GM23338 (cell line): ENCODE data around the gene TMEM131L. TPM values are rescaled to one million over a fixed set of nuclear protein-coding genes. Genes with fewer than 3 reads are reported as not detected.
"Not testable (repeated sequence)": the region's sequence is repeated elsewhere in the genome, so short reads cannot be mapped to it uniquely, and the experiment has no call there.

Experiments used
- ATAC-seq: fragments of 200-7000 bp; cut with Tn5 transposase; 3 replicates; pipeline ENCODE4 v1.9.1; 2020
- DNase-seq: peaks from one replicate; pipeline ENCODE4 v3.0.0-alpha.2; 2015; ENCODE audit warnings: low spot score
- H2AFZ ChIP-seq: fragments of 200-600 bp; sonication (generic); 2 replicates; pipeline ENCODE4 v1.8.0; 2016; ENCODE audit warnings: antibody characterized with exemption, mild to moderate bottlenecking, moderate library complexity
- H3F3A ChIP-seq: fragments of 200-600 bp; sonication (generic); replicated peaks from 2 replicates; pipeline ENCODE4 v1.8.0; 2017; ENCODE audit warnings: antibody characterized with exemption, mixed run types, low read depth
- H3K27ac ChIP-seq: fragments of 200-600 bp; sonication (generic); 2 replicates; pipeline ENCODE4 v1.6.1; 2016; ENCODE audit warnings: low read depth
- H3K27me3 ChIP-seq: fragments of 200-600 bp; sonication (generic); 2 replicates; pipeline ENCODE4 v1.8.0; 2016; ENCODE audit warnings: mild to moderate bottlenecking, mixed run types, moderate library complexity; ENCODE audit not compliant: insufficient read depth
- H3K36me3 ChIP-seq: fragments of 200-600 bp; sonication (generic); 2 replicates; pipeline ENCODE4 v1.8.0; 2016; ENCODE audit warnings: mild to moderate bottlenecking; ENCODE audit not compliant: insufficient read depth
- H3K4me1 ChIP-seq: fragments of 200-600 bp; sonication (generic); 2 replicates; pipeline ENCODE4 v1.8.0; 2016; ENCODE audit warnings: mild to moderate bottlenecking, moderate library complexity; ENCODE audit not compliant: insufficient read depth
- H3K4me2 ChIP-seq: fragments of 200-600 bp; sonication (generic); 2 replicates; pipeline ENCODE4 v1.7.1; 2017; ENCODE audit warnings: mixed run types
- H3K4me3 ChIP-seq: fragments of 200-600 bp; sonication (generic); 2 replicates; pipeline ENCODE4 v1.6.1; 2016; ENCODE audit warnings: mixed run types
- H3K79me2 ChIP-seq: fragments of 200-600 bp; sonication (generic); replicated peaks from 2 replicates; pipeline ENCODE4 v1.8.0; 2017; ENCODE audit warnings: mild to moderate bottlenecking; ENCODE audit not compliant: insufficient read depth
- H3K9me2 ChIP-seq: fragments of 200-600 bp; sonication (generic); 2 replicates; pipeline ENCODE4 v1.8.0; 2017; ENCODE audit not compliant: insufficient read depth
- H4K20me1 ChIP-seq: fragments of 200-600 bp; sonication (generic); replicated peaks from 2 replicates; pipeline ENCODE4 v1.8.0; 2017; ENCODE audit warnings: mild to moderate bottlenecking; ENCODE audit not compliant: insufficient read depth
- H3K27ac Mint-ChIP-seq: 2 replicates; pipeline ENCODE4 v1.8.0; 2020; ENCODE audit warnings: inconsistent platforms, mild to moderate bottlenecking, moderate library complexity, mixed read lengths
- H3K27me3 Mint-ChIP-seq: 3 replicates; pipeline ENCODE4 v1.8.0; 2022; ENCODE audit warnings: low read depth, mild to moderate bottlenecking, moderate library complexity, mixed read lengths, inconsistent platforms; ENCODE audit not compliant: insufficient read depth, poor library complexity
- H3K36me3 Mint-ChIP-seq: 3 replicates; pipeline ENCODE4 v1.8.0; 2021; ENCODE audit warnings: low read depth, mild to moderate bottlenecking, inconsistent platforms, moderate library complexity, mixed read lengths
- H3K4me1 Mint-ChIP-seq: 3 replicates; pipeline ENCODE4 v1.8.0; 2020; ENCODE audit warnings: mild to moderate bottlenecking, inconsistent platforms, mixed read lengths
- H3K4me3 Mint-ChIP-seq: 3 replicates; pipeline ENCODE4 v1.8.0; 2021; ENCODE audit warnings: moderate library complexity, mild to moderate bottlenecking, inconsistent platforms, mixed read lengths
- H3K9me3 Mint-ChIP-seq: 3 replicates; pipeline ENCODE4 v1.8.0; 2020; ENCODE audit warnings: moderate library complexity, mild to moderate bottlenecking, inconsistent platforms, mixed read lengths
- CREB1 ChIP-seq: fragments of 250-450 bp; sonication (Bioruptor Pico); IDR thresholded peaks from 2 replicates; pipeline ENCODE4 v1.5.0; 2020; ENCODE audit warnings: low read depth, mild to moderate bottlenecking, moderate library complexity
- CTCF ChIP-seq, 2 experiments: fragments of 200-600 bp in 1 of 2; sonication (generic) in 1 of 2; conservative IDR thresholded peaks; 2 replicates each; pipeline versions ENCODE4 v1.5.1 to v1.6.1; 2016 to 2017; ENCODE audit warnings: antibody characterized with exemption in 2 of 2, low read depth in 2 of 2, mild to moderate bottlenecking in 2 of 2, moderate library complexity in 1 of 2
- ETS1 ChIP-seq: IDR thresholded peaks from 2 replicates; pipeline ENCODE4 v1.6.1; 2016; ENCODE audit warnings: antibody characterized with exemption
- EZH2 ChIP-seq: fragments of 200-600 bp; sonication (generic); IDR thresholded peaks from one replicate; pipeline ENCODE4 v1.8.0; 2017; ENCODE audit warnings: antibody characterized with exemption, mild to moderate bottlenecking, low read depth; ENCODE audit not compliant: unreplicated experiment
- EZH2phosphoT487 ChIP-seq: fragments of 200-600 bp; sonication (generic); IDR thresholded peaks from one replicate; pipeline ENCODE4 v1.8.1; 2018; ENCODE audit warnings: antibody characterized with exemption; ENCODE audit not compliant: unreplicated experiment
- JUNB ChIP-seq: IDR thresholded peaks from one replicate; pipeline ENCODE4 v1.6.1; 2016; ENCODE audit warnings: antibody characterized with exemption; ENCODE audit not compliant: unreplicated experiment
- NANOG ChIP-seq: IDR thresholded peaks from 2 replicates; pipeline ENCODE4 v1.6.1; 2016; ENCODE audit warnings: antibody characterized with exemption, borderline replicate concordance
- ZNF114 ChIP-seq: fragments of 250-450 bp; sonication (Bioruptor Pico); IDR thresholded peaks from 2 replicates; pipeline ENCODE4 v1.5.0; 2020; ENCODE audit warnings: mild to moderate bottlenecking, moderate library complexity
- ZNF462 ChIP-seq: fragments of 250-450 bp; sonication (Bioruptor Pico); IDR thresholded peaks from 2 replicates; pipeline ENCODE4 v1.5.0; 2020; ENCODE audit warnings: mild to moderate bottlenecking, moderate library complexity
- polyA plus RNA-seq: library from polyadenylated mRNA; unstranded; fragments of >200 nt; fragmentation: Nextera tagmentation; extraction: Ambion mirVana; gene quantifications from 2 replicates; pipeline ENCODE4 v1.2.1, GENCODE V29; 2016
- total RNA-seq: library from RNA; depleted of rRNA; stranded (reverse); fragments of >200 nt; shearing (Covaris generic); gene quantifications from 2 replicates; pipeline ENCODE4 v1.2.3, GENCODE V29; 2014

The TMEM131L gene
- total and polyA plus RNA-seq, 2 experiments from 2014 or later = 11.1 to 32.2 TPM

GRCh38 chr4:153471071-153471697, 5.0 kb downstream of the TMEM131L start:
- H3K27me3 Mint-ChIP-seq, H3K9me3 Mint-ChIP-seq, H3K27me3 ChIP-seq, H3K4me2 ChIP-seq, H3K4me3 Mint-ChIP-seq, H3K9me2 ChIP-seq, H3K27ac Mint-ChIP-seq, H3K27ac ChIP-seq, DNase-seq, H3F3A ChIP-seq, H3K4me3 ChIP-seq, H2AFZ ChIP-seq, ATAC-seq: not testable (repeated sequence)
- peaks cover 30% of the 10 kb centered on the region for H4K20me1 ChIP-seq
- Mint-ChIP-seq H3K36me3 (peaks cover 28% of the 10 kb centered on the region), H3K4me1 (peaks cover 14% of the 10 kb centered on the region; the same call in 2 of the 3 replicates)
- peaks cover 16% of the 10 kb centered on the region for H3K4me1 ChIP-seq
- peaks cover 15% of the 10 kb centered on the region; the same call in 1 of the 2 replicates for H3K36me3 ChIP-seq
- H3K79me2 ChIP-seq = peaks cover 82% of the 10 kb centered on the region

- peaks cover 88% of the 10 kb centered on the region for H3K79me2 ChIP-seq
- ATAC-seq (no peak), DNase-seq (no peak)
- no peak overlapping the region for H3K27ac ChIP-seq
- no peak overlapping the region for H3K4me3 Mint-ChIP-seq
- peaks cover 32% of the 10 kb centered on the region for H4K20me1 ChIP-seq
- H3K36me3 ChIP-seq = peaks cover 15% of the 10 kb centered on the region; the same call in 1 of the 2 replicates
- H3K27ac Mint-ChIP-seq = no peak overlapping the region
- peaks cover 28% of the 10 kb centered on the region for H3K36me3 Mint-ChIP-seq
- no peaks in the 10 kb centered on the region for H3K27me3 ChIP-seq
- no peaks in the 10 kb centered on the region for H3K9me2 ChIP-seq
- peaks cover 14% of the 10 kb centered on the region; the same call in 2 of the 3 replicates for H3K4me1 Mint-ChIP-seq
- TF ChIP-seq EZH2 (no peak), JUNB (no peak), CREB1 (CRISPR knock-in tag) (no peak), ETS1 (no peak), ZNF114 (CRISPR knock-in tag) (no peak), EZH2phosphoT487 (no peak), NANOG (no peak), CTCF (conservative IDR thresholded peaks at IDR 0.05; ENCODE audit: low read depth in 2 of 2) (no peak), ZNF462 (no peak)
- H3K4me2 ChIP-seq = no peak overlapping the region
- no peak overlapping the region for H3K4me3 ChIP-seq
- H2AFZ ChIP-seq = no peak overlapping the region
- H3F3A ChIP-seq = no peaks in the 10 kb centered on the region
- H3K4me1 ChIP-seq = peaks cover 16% of the 10 kb centered on the region
- peaks cover 3% of the 10 kb centered on the region for H3K27me3 Mint-ChIP-seq
- no peaks in the 10 kb centered on the region for H3K9me3 Mint-ChIP-seq
These were observed 5.5 kb downstream of the TMEM131L start for GRCh38 chr4:153471698-153472093.
